ENCODE data around the gene DLGAP4.

DNA sequence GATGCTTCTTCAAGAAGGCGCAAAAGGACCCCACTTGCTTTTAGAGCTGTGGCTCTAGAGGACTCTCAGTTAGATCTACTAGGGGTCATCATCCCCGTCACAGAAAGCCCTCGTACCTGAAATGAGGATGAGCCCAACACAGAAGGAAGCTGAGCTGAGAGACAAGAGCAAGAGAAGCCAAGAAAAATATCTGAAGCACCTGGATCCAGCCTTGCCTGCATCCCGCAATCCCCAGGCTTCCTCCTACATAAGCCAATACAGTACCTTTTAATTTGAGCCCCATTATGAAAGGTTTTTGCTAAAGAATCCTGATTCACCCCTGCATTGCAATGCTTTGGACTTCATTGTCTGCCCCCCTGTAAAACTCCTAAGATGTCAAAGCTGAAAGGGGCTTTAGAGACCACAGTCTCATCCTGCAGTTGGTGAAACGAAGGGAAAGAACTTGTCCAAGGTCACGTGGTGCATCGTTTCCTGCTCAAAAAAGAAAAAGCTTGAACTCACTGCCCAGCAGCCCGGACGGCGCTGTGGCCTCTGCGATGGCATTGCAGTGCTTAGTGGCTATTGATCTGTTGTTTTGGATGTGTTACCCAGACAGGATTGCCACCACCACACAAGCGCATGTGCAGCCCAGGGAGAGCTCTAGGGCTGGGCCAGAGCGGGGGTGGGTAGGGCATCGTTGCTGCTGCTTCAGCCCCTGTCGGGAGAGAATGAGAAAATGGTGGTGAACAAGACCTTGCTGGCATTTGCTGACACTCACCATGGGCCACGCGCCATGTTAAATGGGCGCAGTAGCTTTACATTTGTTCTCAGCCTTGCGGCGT lies 41.5 kb upstream of the DLGAP4 start:
- TF ChIP-seq ZNF274 (IDR thresholded peaks at IDR 0.05; ENCODE audit: insufficient read depth, insufficient read length) (no peak), MYC (IDR thresholded peaks at IDR 0.05; ENCODE audit: insufficient read depth, insufficient read length, insufficient replicate concordance, low read length, severe bottlenecking) (no peak)

All from GM12878 (cell line).